PC-3 (cell line): ENCODE measurements around the gene CYB561D2.

ENCODE experiments used
- EZH2phosphoT487 ChIP-seq: fragments of 300-600 bp; sonication (generic); IDR thresholded peaks from 2 replicates; pipeline ENCODE4 v1.6.1; 2018; ENCODE audit warnings: mild to moderate bottlenecking, antibody characterized with exemption, low read length, borderline replicate concordance
- TF ChIP-seq, protein P1 (sequence below): fragments of 300-600 bp; sonication (generic); conservative IDR thresholded peaks from 2 replicates; pipeline ENCODE4 v1.5.1; 2017; ENCODE audit warnings: antibody characterized with exemption, low read depth, mild to moderate bottlenecking, low read length

DNA sequence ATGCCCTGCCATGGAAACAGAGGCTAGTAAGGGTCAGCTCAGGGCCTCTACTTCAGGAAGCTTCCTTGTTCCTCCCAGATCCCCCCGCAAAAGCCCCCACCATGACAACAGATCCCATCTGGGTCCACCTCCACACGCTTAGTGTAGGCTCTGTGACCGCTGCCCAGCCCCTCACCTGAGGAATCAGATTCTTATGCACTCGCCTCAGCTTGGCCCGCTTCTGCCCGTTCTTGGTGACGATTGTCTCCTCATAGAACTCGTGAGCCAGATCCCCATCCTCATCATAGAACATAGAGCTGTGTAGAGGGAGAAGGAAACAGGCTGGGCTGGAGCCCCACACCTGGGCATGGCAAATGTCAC, 24.5 kb upstream of the CYB561D2 start:
- TF ChIP-seq, protein P1, sequence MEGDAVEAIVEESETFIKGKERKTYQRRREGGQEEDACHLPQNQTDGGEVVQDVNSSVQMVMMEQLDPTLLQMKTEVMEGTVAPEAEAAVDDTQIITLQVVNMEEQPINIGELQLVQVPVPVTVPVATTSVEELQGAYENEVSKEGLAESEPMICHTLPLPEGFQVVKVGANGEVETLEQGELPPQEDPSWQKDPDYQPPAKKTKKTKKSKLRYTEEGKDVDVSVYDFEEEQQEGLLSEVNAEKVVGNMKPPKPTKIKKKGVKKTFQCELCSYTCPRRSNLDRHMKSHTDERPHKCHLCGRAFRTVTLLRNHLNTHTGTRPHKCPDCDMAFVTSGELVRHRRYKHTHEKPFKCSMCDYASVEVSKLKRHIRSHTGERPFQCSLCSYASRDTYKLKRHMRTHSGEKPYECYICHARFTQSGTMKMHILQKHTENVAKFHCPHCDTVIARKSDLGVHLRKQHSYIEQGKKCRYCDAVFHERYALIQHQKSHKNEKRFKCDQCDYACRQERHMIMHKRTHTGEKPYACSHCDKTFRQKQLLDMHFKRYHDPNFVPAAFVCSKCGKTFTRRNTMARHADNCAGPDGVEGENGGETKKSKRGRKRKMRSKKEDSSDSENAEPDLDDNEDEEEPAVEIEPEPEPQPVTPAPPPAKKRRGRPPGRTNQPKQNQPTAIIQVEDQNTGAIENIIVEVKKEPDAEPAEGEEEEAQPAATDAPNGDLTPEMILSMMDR: no peak
- TF ChIP-seq EZH2phosphoT487: no peak
